Thyroid gland (tissue), 4 donors: ENCODE measurements around the gene SH3BGRL3. TPM values are rescaled to one million over a fixed set of nuclear protein-coding genes. Genes with fewer than 3 reads are reported as not detected.
A peak's percentile ranks its signal among the peaks of the same experiment; 100 is the strongest.
"Not testable (repeated sequence)": the region's sequence is repeated elsewhere in the genome, so short reads cannot be mapped to it uniquely, and the experiment has no call there.

Experiments used
- DNase-seq, 2 donors: peaks; one replicate each; pipeline ENCODE4 v3.0.0-alpha.2; 2019
- H3K27ac ChIP-seq, 3 donors: fragments of 200-600 bp; sonication (generic); 1 replicate in 2 of 3; 2 replicates in 1 of 3; pipeline ENCODE4 v1.5.1; 2016 to 2019; ENCODE audit warnings: mild to moderate bottlenecking in 1 of 3, moderate library complexity in 1 of 3
- H3K27me3 ChIP-seq: fragments of 200-600 bp; sonication (generic); one replicate; pipeline ENCODE4 v1.5.1; 2019
- H3K36me3 ChIP-seq, 2 donors: fragments of 200-600 bp; sonication (generic); one replicate each; pipeline ENCODE4 v1.5.1; 2016 to 2019
- H3K4me1 ChIP-seq, 2 donors: fragments of 200-600 bp; sonication (generic); one replicate each; pipeline ENCODE4 v1.5.1; 2017 to 2019
- H3K4me3 ChIP-seq, 3 donors: fragments of 200-600 bp; sonication (generic); replicated peaks in 1 of 3; 1 replicate in 2 of 3; 2 replicates in 1 of 3; pipeline ENCODE4 v1.5.1; 2016; ENCODE audit warnings: mild to moderate bottlenecking in 1 of 3
- H3K9me3 ChIP-seq: fragments of 200-600 bp; sonication (generic); one replicate; pipeline ENCODE4 v1.5.1; 2017
- CTCF ChIP-seq, 6 experiments: fragments of 200-600 bp in 3 of 6; fragments of 450-650 bp in 3 of 6; sonication (generic) in 3 of 6; IDR thresholded peaks; one replicate each; pipeline ENCODE4 v1.5.1; 2016 to 2019; ENCODE audit warnings: antibody characterized with exemption in 6 of 6, mild to moderate bottlenecking in 2 of 6, inconsistent platforms in 1 of 6, moderate library complexity in 1 of 6
- POLR2A ChIP-seq, 2 donors: fragments of 450-650 bp; IDR thresholded peaks; one replicate each; pipeline ENCODE4 v1.6.1; 2017; ENCODE audit warnings: antibody characterized with exemption in 2 of 2, mild to moderate bottlenecking in 2 of 2, moderate library complexity in 1 of 2
- WGBS, 2 donors: methylation state at CpG; one replicate each; pipeline ENCODE4 v1.1.5; 2017; 5-methylcytosine and 5-hydroxymethylcytosine counted together
- intact Hi-C: fragments of 100-400 bp; cut with DNase I; formaldehyde crosslinking; loops from one replicate; pipeline ENCODE4 v1.15.1; 2023
- total RNA-seq, 4 donors: library from RNA; depleted of rRNA; stranded (reverse); fragments of >200 nt; gene quantifications; one replicate each; pipeline ENCODE4 v1.2.3, GENCODE V29; 2016

The SH3BGRL3 gene
- total RNA-seq, 4 donors from 2014 or later = 18.8 to 58.2 (median 37.4) TPM

GRCh38 chr1:26306290-26307229 lies 26.7 kb downstream of the SH3BGRL3 start, which contains the start of gene UBXN11:
Gene UBXN11 (minus strand): TSS chr1:26306636. CDS start chr1:26302883, 3,753 bp downstream.
- H3K36me3 ChIP-seq = no peaks in the 10 kb centered on the region
- TF ChIP-seq POLR2A (IDR thresholded peaks at IDR 0.05) (peak in 1 of 2 donors; percentile 47), CTCF (IDR thresholded peaks at IDR 0.05) (no peak)
- DNase-seq = peak; percentile 97 to 98
- intact Hi-C loops = no loop called here
- no peaks in the 10 kb centered on the region for H3K27me3 ChIP-seq
- no peak within 1 kb of the TSS for H3K27ac ChIP-seq
- WGBS, 2 donors = 1 to 5% methylated on average over 16 to 49 of the region's 51 CpGs
- peak within 1 kb of the TSS; percentile 34 to 81 (median 56) for H3K4me3 ChIP-seq
- peaks cover 10 to 11% of the 10 kb centered on the region in 2 donors for H3K4me1 ChIP-seq
- H3K9me3 ChIP-seq = no peaks in the 10 kb centered on the region

DNA sequence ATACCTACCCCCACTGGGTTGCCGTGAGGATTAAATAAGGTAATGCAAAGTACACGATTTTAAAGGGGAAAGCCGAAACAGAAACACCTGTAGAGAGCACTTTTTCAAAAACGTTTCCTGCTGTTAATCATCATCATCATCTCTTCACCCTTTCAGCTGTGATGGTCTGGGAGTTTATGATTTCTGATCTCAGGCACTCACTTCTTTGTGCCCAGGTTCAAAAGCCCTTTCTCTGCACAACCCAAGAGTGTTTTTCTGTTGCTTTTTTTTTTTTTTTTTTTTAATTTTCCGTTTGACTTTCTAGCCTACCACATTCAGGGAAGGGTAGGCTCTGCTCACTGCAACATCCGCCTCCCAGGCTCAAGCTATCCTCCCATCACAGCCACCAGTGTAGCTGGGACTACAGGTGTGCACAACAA lies 27.5 kb downstream of the SH3BGRL3 start:
- Histone ChIP-seq H3K4me1 (peaks cover 10 to 11% of the 10 kb centered on the region in 2 donors), H3K9me3 (no peaks in the 10 kb centered on the region), H3K27ac (no peak overlapping the region), H3K4me3 (no peak overlapping the region), H3K36me3 (no peaks in the 10 kb centered on the region), H3K27me3 (no peaks in the 10 kb centered on the region)
- no peak for TF ChIP-seq CTCF (IDR thresholded peaks at IDR 0.05)
- no peak for TF ChIP-seq POLR2A (IDR thresholded peaks at IDR 0.05)
- intact Hi-C loops = no loop called here
- WGBS, 2 donors = 42 to 45% methylated on average over 6 of the region's 6 CpGs
- no peak for DNase-seq

- WGBS, 2 donors = 84 to 85% methylated on average over 21 of the region's 21 CpGs
- intact Hi-C loops, H3K4me3 ChIP-seq, DNase-seq, H3K36me3 ChIP-seq, H3K9me3 ChIP-seq, H3K27ac ChIP-seq, H3K27me3 ChIP-seq: not testable (repeated sequence)
- H3K4me1 ChIP-seq = peaks cover 10 to 11% of the 10 kb centered on the region in 2 donors
These were observed 28.3 kb downstream of the SH3BGRL3 start for GRCh38 chr1:26307966-26308899.

DNA sequence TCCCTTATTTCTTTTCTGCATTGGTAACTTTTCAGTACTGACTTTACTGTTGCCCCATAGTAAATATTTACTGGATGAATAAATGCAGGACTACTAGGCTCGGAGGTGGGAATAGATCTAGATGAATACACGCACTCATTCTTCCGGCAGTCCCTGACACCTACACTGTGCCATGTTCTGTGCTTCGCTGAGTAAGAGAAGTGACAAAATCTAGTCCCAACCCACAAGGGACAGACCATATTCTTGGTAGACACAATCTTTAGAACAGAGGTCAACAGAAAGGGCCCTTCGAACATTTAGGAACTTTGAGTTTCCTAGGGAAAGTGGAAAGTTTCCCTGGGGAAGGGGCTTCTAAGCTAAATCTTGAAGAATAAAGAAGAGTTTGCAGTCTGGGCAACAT lies 34.6 kb downstream of the SH3BGRL3 start:
- TF ChIP-seq POLR2A (IDR thresholded peaks at IDR 0.05) = no peak
- no peak for TF ChIP-seq CTCF (IDR thresholded peaks at IDR 0.05)
- no peaks in the 10 kb centered on the region for H3K36me3 ChIP-seq
- WGBS, 2 donors = 87 to 90% methylated on average over 5 of the region's 5 CpGs
- H3K27me3 ChIP-seq = no peaks in the 10 kb centered on the region
- H3K27ac ChIP-seq = no peak overlapping the region
- no peaks in the 10 kb centered on the region for H3K4me1 ChIP-seq
- intact Hi-C loops = no loop called here
- no peak overlapping the region for H3K4me3 ChIP-seq
- no peak for DNase-seq
- H3K9me3 ChIP-seq = no peaks in the 10 kb centered on the region
